ENCODE data around the gene IPO4. TPM values are rescaled to one million over a fixed set of nuclear protein-coding genes. Genes with fewer than 3 reads are reported as not detected.

Gene IPO4
- 33.4 and 39.3 TPM in 2 replicates for total RNA-seq

GRCh38 chr14:24188251-24189058, at the start of gene IPO4:
TSS of gene IPO4 (minus strand) at chr14:24188816. CDS start at chr14:24188787, 29 bp downstream.

GRCh38 chr14:24232645-24233537, 44.3 kb upstream of the IPO4 start, which contains the start of gene GMPR2:
TSS of gene GMPR2 (plus strand) at chr14:24232929. CDS start at chr14:24233254, 325 bp downstream.

GRCh38 chr14:24232121-24232644, 43.6 kb upstream of the IPO4 start, which contains the start of gene NEDD8:
TSS of gene NEDD8 (minus strand) at chr14:24232367. CDS start at chr14:24232267, 100 bp downstream.

GRCh38 chr14:24215495-24216344, 27.1 kb upstream of the IPO4 start, which contains the start of gene MDP1:
TSS of gene MDP1 (minus strand) at chr14:24216066. CDS start at chr14:24215955, 111 bp downstream.

GRCh38 chr14:24212924-24213865, 24.6 kb upstream of the IPO4 start, which contains the start of gene CHMP4A:
TSS of gene CHMP4A (minus strand) at chr14:24213488. CDS start at chr14:24213439, 49 bp downstream.

GRCh38 chr14:24195186-24196070, 6.8 kb upstream of the IPO4 start, which contains the start of gene TM9SF1:
TSS of gene TM9SF1 (minus strand) at chr14:24195441. CDS start at chr14:24195019, 422 bp downstream.

GRCh38 chr14:24171422-24172260, 17.0 kb downstream of the IPO4 start, which contains the start of gene REC8:
TSS of gene REC8 (plus strand) at chr14:24172080. CDS start at chr14:24172553, 473 bp downstream.

GRCh38 chr14:24160850-24161804, 27.5 kb downstream of the IPO4 start, which contains the start of gene IRF9:
TSS of gene IRF9 (plus strand) at chr14:24161265. CDS start at chr14:24162145, 880 bp downstream.

GRCh38 chr14:24146978-24147760, 41.4 kb downstream of the IPO4 start, which contains the start of gene RNF31:
TSS of gene RNF31 (plus strand) at chr14:24147498. CDS start at chr14:24147699, 201 bp downstream.

GRCh38 chr14:24146453-24146977, 42.1 kb downstream of the IPO4 start, which contains the start of gene PSME2:
TSS of gene PSME2 (minus strand) at chr14:24146610. CDS start at chr14:24146581, 29 bp downstream.

GRCh38 chr14:24141097-24141880, 47.3 kb downstream of the IPO4 start, which contains the start of gene EMC9:
TSS of gene EMC9 (minus strand) at chr14:24141591. CDS start at chr14:24141304, 287 bp downstream.

GRCh38 chr14:24135834-24136683, 52.6 kb downstream of the IPO4 start, which contains the start of gene PSME1:
TSS of gene PSME1 (plus strand) at chr14:24136194. CDS start at chr14:24136263, 69 bp downstream.

GRCh38 chr14:24130380-24130716, 58.3 kb downstream of the IPO4 start, which contains the start of gene FITM1:
TSS of gene FITM1 (plus strand) at chr14:24130659. CDS start at chr14:24131564, 905 bp downstream.

